NCI-H146 (cell line): ENCODE measurements around the gene HPN.
"Not testable (repeated sequence)": the region's sequence is repeated elsewhere in the genome, so short reads cannot be mapped to it uniquely, and the experiment has no call there.

ENCODE experiments used
- DNase-seq: peaks from one replicate; lab custom pipeline; 2025; lab: John Stamatoyannopoulos, UW

The HPN gene

GRCh38 chr19:35009424-35010415 lies 31.8 kb upstream of the HPN start:
- no peak for DNase-seq

- no peak for DNase-seq
These were observed 30.3 kb upstream of the HPN start for GRCh38 chr19:35011091-35011689.

- no peak for DNase-seq
These were observed 29.5 kb upstream of the HPN start for GRCh38 chr19:35011737-35012682.

- DNase-seq, result peak; percentile 38
These were observed 28.3 kb upstream of the HPN start for GRCh38 chr19:35013041-35013819.

GRCh38 chr19:35013820-35014754 lies 27.4 kb upstream of the HPN start:
- DNase-seq, result no peak

- DNase-seq, result not testable (repeated sequence)
These were observed 26.7 kb upstream of the HPN start for GRCh38 chr19:35014774-35015173.

GRCh38 chr19:35015270-35015953 lies 26.1 kb upstream of the HPN start:
- DNase-seq, result no peak

- DNase-seq, result no peak
These were observed 25.6 kb upstream of the HPN start for GRCh38 chr19:35015954-35016351.

- DNase-seq, result no peak
These were observed 24.0 kb upstream of the HPN start for GRCh38 chr19:35017507-35017906.

GRCh38 chr19:35018379-35018778 lies 23.1 kb upstream of the HPN start:
- DNase-seq, result no peak

- DNase-seq, result no peak
These were observed 22.4 kb upstream of the HPN start for GRCh38 chr19:35019144-35019543.

- DNase-seq, result no peak
These were observed 20.5 kb upstream of the HPN start for GRCh38 chr19:35021016-35021415.

- no peak for DNase-seq
These were observed 19.9 kb upstream of the HPN start for GRCh38 chr19:35021596-35021995.

- no peak for DNase-seq
These were observed 19.1 kb upstream of the HPN start for GRCh38 chr19:35022460-35022859.

GRCh38 chr19:35023428-35023827 lies 18.1 kb upstream of the HPN start:
- DNase-seq, result no peak

GRCh38 chr19:35024095-35024494 lies 17.4 kb upstream of the HPN start:
- DNase-seq, result no peak

GRCh38 chr19:35025969-35026368 lies 15.6 kb upstream of the HPN start:
- no peak for DNase-seq

GRCh38 chr19:35026418-35026817 lies 15.1 kb upstream of the HPN start:
- DNase-seq, result no peak

GRCh38 chr19:35027009-35027408 lies 14.5 kb upstream of the HPN start:
- no peak for DNase-seq
